HK-2 (cell line): ENCODE results near the gene DNAH14.

ENCODE experiments used
- DNase-seq: peaks from one replicate; pipeline ENCODE4 v3.0.0-alpha.2; 2018; ENCODE audit not compliant: unreplicated experiment

The DNAH14 gene

DNA sequence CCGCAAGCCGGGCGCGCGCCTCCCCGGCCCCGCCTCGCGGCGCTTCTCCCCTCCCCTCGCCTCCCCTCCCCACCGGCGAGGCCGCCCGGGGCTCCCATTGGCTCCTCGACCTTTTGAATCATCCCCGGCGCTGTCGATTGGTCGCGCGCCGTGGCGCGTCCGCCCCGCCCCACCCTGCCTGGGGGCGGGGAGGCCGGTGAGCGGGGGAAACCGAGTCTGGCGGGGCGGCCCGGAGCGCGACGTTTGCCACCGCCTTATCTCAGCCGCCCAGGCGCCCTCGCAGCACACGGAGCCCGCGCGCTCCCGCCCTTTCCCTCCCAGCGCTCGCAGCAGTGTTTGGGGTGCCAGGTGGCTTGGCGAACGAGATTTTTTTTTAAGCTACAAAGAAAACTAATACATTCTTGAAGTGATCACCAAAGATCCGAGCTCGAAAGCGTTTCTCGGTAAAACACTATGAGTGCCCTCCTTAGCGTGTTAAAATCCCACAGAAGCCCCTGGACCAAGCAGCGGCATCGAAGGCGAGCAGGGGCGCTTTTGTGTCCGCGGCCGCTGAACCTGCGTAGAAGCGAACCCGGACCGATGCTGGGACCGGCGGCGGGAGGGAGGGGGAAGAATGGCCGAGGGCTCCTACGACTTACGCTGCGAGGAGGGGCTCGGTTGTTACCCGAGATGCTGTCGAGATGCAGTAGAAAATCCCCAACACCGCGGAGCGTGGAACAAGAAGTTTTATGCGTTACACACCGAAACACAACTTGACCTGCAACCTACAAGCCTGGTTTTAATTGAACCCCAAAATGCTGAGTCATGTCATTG is 498.8 kb downstream of the DNAH14 start:
- peak; percentile 93 for DNase-seq

DNA sequence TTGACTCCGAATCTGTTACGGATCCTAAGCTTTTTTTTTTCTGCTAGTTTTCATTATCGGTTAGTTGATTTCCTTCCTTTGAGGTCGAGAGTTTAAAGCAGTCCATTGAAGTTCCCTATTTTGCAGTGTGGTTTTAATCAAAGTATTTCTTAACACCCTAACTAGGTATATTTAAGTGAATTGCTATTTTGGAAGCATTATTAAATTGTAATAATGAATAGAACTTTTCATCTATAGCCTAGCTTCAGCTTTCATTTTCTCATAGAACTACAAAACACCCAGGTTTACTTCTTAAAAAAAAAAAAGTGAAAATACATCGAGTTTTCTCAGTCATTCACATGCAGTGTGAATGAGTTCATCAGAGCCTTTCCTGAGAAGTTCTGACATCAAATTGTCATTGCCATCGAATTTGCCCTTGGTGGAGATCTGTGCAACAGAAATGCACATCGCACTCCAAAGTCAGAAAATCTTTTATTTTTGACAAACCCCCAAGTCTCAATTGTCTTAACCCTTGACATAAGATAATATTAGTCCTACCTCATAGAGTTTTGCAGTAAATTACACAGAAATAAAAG is 499.5 kb downstream of the DNAH14 start:
- no peak for DNase-seq

DNA sequence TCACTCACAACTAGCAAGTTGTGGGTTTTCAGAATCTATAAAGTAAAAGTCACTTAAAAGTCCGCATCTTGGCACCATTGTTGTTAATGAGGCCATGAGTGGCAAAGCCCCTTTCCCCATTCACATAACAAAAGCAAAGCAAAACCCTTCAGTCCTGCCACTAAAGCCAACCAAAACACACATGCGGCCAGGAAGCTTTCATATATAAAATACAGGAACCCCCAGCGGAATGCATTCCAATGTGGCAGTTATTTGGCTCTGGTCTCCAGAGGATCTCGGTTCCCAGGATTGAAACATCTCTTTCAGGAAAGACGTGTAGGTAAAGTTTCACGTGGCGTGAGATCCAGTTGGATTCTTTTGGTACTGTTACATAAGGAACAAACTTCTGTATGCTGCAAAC is 500.8 kb downstream of the DNAH14 start:
- no peak for DNase-seq

DNA sequence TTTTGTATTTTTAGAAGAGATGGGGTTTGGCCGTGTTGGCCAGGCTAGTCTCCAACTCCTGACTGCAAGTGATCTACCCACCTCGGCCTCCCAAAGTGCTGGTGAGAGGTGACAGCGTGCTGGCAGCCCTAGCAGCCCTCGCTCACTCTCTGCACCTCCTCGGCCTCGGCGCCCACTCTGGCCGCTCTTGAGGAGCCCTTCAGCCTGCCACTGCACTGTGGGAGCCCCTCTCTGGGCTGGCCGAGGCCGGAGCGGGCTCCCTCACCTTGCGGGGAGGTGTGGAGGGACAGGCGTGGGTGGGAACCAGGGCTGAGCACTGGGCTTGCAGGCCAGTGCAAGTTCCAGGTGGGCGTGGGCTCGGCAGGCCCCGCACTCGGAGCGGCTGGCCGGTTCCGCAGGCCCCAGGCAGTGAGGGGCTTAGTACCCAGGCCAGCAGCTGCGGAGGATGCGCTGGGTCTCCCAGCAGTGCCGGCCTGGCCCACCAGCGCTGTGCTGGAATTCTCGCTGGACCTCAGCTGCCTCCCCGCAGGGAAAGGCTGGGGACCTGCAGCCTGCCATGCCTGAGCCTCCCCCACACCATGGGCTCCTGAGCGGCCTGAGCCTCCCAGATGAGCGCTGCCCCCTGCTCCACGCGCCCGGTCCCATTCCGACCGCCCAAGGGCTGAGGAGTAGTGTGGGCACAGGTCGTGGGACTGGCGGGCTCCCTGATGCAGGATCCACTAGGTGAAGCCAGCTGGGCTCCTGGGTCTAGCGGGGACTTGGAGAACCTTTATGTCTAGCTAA is 501.8 kb downstream of the DNAH14 start:
- DNase-seq, result no peak

DNA sequence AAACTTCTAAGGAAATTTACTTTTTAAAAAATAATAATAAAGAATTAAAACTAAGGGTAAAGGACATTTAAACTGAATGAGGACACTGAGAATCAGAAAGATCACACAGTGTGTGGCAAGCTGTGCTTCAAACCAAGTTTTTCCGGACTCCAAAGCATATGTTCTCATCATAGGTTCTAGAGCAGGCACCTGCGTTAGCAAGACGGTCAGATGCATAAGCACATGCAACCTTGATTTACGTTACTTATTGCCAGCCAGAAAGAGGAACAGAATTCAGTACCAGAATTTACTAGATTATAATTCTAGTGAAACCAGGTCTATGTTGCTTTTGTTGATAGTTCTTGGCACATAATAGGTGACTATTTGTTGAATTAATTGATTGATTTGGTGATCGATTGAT is 504.6 kb downstream of the DNAH14 start:
- DNase-seq, result no peak

DNA sequence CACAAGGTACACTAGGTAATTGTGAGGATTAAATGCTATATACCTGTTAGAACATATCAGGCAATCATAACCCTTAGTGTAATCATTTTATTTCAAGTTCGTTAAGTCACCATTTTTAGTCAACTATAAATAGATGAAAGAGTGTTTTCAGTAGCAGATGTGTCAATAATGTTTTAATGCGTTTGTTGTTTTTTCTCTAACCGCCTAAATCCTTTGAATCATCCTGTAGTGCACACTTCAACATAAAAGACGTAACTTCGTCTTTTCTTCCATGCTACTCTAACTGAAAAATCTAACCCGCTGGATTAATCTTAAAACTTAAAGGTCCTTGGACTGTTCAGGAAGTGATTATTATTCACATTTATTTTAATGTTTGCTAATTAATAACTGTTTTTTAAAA is 505.6 kb downstream of the DNAH14 start:
- DNase-seq, result no peak

DNA sequence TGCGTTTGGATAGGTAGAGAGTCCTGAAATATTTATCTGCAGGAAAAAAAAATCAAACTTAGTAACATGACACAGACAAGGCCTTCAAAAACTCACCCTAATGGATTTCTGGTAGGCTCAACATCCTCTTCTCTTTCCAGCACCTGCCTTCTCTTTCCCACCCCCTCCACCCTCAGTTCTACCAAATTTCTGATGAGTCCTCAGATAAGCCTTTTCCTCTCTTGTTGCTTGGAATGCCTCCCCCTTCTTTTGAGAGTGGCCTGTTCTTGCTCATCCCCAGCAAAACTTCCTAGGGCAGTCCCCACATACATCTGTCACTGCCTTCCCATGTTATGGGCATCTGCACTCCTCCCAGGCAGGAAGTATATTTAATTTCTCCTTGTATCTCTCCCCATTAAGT is 506.0 kb downstream of the DNAH14 start:
- no peak for DNase-seq

DNA sequence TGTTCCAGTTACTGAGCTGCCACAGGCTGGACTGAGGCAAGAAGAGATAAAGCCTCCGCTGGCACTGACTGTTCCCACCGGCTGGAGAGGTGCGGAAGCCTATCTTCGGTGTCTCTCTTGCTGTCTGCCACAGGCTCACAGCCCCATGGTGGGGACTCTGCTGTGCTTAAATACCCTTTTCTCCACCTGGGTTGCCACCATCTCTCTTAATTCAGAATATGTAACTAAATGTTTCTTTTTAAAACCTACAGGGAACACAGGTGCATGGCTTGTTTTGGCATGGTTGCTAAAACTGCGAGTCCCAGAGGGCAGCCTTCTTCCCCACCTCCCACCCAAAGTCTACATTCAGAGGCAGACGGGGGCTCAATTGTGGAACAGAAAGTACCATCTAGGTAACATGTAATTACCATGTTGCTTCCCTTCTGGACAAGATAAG is 506.5 kb downstream of the DNAH14 start:
- DNase-seq, result no peak

DNA sequence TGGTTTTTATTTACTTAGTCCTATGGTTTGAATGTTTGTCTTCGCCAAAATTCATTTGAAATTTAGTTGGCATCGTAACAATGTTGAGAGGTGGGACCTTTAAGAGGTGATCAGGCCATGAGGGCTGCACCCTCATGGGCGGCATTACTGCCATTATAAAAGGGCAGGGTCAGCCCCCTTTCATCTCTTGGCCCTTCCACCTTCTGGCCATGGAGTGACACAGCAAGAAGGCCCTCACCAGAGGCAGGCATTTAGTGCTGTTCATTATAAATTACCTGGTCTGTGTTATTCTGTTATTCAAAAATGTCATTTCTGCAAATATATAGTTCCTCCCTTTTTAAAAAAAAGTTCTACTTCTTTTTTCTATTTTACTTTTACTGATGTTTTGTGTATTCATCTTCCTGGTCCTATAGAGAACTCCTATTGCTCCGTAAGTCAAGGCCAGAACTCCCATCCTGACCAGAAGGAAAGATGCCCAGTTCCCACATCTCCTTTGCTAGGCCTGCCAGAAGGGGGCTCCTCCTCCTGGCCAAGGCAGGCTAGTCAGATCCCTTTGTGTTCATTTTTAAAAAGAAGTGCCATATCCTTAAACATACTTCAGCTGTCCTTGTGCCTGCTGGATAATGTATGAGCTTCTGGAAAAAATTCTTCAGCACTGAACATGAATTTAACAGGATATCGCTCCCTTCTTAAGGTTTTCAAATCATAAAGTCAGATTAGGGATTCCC is 508.4 kb downstream of the DNAH14 start:
- no peak for DNase-seq

DNA sequence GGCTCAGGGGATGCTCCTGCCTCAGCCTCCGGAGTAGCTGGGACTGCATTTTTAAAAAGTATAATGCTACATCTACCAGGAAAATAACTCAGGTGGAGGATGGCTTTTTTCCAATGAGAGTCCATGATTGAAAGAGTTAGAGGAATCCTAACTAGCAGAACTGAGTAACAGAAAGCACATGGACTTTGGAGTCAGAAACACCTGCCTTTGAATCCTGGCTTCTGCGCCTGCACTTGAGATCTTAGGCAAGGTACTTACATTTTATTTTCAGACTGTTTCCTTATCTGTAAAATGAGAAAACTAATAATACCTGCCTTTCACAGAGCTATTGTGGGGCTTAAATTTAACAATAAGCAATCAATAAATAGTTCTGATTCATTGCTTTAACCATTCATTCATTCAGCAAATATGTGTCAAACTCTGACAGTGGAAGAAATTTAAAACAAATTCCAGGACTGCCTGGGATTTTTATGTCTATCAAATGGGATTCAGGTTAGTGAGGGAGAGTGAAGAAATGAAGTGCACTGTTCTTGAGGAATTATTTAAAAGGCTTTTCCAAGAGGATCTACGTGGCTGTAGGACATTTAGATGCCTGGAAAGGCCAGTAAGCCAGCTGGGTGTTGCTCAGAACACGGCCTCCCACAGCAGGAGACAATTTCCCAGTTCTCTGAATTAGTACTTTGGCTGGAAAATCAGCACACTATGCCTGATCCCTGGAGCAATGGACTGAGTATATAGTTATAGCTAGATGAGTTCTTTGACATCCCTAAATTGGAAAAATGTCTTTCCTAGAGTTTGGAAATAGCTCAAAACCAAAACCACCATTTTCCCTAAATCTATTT is 511.1 kb downstream of the DNAH14 start:
- no peak for DNase-seq

DNA sequence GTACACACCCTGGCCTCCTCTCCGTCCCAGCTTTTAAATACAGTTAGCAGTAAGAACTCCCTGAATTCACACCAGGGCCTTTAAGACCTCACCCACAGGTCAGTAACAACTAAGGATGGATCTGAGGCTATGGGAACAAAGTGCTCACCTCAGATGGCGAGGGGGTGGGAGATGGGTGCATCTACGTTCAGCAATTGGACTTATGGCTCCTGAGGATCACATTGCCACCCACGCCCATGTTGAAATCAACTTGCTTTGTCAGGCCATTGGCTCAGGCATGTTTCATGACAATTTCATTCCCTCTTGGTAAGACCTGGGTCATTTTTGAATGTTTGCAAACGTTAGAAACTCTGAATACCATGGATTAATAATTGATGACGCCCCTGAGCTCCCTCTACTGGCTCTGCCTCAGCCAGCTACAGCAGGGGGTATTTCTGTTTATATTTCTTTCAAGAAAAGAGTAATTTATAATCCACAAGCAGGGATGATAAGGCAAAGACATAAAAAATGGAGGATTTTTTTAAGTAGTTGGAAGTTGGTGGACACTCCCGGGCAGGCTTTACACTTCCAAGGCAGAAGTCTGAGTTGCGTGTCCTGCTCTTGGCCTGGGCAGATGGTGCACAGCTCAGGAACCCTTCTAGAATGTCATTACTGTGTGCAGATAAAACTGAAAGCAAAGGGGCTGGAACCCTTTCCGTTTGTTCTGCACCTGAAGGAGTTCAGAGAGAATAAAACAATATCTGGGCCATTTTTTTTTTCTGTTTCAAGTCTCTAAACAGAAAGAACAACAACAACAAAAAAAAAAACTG is 512.0 kb downstream of the DNAH14 start:
- no peak for DNase-seq

DNA sequence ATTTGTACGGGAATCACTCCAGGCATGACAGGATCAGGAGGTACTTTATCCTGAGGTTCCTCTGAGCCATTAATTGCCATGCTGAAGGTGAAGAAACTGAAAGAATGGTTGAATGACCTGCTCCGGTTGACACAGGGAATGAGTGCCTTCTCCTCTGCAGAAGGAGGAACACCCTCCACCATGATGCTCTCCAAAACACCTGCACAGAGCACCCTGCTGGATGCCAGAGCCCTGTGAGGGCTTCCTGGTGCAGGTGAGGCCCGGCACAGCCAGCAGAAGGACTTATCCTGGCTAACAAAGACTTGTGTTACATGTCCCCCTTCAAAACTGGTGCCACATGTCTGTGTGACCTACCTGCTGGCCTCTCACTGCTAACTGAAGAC is 512.6 kb downstream of the DNAH14 start:
- no peak for DNase-seq

DNA sequence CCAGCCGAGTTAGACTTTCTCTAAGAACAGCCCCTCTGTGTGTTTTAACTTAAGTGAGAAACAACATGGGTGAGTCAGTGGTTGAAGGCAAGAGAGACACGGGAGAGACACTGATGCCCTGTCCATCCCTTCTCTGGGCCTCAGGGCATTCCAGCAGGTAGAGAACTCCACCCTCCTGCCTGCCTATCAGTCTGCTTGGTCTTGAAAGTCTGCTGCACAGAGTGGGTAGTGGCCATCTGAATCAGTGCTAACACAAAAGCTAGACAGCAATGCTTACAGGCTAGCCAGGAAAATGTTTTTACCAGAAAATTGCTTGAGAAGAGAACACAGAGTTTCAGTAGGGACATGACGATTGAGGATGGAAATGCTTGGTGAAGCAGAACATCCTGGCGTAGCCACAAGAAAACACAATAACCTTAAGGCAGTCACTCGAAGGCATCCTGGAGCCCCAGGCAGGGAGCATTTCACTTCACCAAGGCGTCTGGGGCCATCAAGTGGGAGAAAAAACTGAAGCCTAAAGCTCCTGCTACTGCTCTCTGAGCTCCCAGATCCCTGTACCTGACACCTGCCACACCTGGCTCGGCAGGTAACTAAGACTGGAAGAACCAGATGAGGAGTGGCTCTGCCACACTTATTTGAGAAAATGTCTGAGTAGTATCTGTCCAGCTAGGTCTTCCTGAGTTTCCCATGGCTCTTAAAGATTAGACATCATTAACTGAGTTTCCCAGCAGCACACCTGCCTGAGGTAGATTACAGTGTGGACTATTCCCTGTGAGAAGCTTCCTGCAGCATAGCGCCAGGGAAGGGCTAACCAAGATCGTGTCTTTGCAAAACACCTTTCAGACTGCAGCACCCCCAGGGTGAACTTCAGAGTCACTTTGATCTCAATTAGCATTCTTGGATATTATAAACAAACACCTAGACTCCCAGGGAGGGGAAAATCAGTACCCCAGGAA is 516.4 kb downstream of the DNAH14 start:
- DNase-seq, result no peak

DNA sequence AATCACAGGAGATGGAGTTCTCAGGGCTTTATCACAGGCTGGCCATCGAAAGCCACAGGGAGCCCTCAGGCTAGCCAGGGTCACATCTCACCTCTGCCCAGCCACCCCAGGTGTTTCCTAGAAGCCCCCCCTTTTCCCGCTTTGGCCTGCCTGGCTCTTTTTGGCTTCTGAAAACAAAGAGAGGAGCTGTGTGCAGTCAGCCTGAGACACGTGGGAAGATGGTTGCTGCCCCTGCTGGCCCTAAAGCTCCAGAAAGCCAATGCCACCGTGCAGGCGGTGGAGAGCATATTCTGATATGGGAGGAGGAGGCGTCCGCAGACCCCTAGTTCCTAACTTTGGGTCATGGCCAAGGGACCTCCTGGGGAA is 517.1 kb downstream of the DNAH14 start:
- DNase-seq, result no peak

DNA sequence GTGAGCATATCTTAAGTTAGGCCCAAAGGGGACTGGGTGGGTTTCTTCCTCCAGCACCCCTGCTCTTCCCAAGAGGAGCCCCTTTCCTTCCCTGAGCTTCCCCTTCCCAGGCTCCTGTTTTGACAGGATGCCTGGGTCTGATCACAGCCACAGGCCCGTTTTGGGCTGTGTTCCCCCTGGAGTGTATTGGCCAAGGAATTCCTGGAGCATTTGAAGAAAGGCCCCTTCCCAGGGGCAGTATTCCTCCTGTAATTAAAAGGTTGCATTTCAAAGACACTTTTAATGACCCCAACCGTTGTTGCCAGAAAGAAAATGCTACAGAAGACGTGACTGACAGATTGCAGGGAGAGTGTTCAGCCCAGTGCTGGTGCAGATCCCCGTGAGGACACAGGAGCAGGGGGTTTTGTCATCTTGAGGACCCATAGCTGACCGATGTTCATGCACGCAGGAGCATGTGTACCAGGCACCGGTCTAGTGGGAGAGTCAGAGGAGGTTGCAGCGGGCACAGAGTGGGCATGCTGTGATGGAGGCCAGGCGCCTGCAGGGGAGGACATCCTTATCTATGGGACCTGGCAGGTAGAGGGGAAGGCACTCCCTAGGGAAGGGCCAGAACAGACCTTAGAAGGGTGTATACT is 517.6 kb downstream of the DNAH14 start:
- DNase-seq, result no peak

DNA sequence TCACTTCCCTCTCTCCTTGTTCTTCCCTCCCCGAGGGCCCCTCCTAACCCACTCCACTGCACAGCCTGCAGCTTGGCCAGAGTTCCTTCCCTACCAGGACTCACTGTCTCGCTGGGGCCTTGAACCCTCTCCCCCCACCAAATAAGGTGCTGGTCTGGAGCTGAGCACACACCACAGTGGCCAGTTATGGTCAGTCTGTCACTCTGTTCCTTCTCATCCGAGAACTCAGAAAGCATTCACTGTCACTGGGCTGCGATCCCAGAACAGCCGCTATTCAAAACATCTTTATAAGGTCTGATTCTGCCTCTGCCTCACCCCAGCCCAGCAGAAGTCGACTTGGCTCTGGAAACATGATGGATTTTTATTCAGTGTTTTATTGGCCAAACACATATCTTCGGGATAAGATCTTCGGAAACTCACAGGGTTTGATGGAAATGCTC is 518.2 kb downstream of the DNAH14 start:
- no peak for DNase-seq

DNA sequence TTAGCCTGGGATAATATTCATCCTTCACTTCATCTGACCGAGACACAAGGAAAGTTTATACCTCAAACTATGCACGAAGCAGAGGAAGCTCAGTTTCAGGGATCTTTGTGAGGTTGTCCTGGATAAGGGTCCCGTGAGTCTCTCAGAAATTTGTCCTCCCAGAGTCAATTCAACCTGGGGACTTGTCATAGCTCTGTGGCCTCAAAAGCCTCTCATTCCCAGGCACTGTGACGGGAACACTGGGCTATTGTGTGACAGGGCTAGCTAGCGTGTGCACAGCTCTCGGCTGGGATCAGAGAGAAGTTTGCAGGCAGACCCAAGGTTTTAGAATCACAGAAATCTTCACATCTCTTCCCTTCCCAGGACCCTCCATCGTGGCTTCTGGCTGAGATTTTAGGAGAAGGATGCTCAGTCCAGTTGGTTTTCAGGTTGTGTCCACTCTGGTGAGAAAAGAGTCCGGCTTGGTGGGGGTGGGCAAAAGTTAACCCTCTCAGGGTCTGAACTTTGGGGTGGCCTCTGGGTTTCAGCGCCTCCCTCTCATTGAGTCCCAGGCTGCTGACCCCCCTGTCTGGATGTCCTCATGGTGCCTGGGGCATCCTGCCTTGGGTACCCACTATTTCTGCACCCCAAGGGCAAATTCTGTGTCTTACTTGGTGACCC is 518.8 kb downstream of the DNAH14 start:
- DNase-seq, result no peak
